Stimulated activated CD8-positive, alpha-beta memory T cell treated with anti-CD3 and anti-CD28 coated beads, Interleukin-2, amount 100 ng/mL, for 1 hour (primary cell): ENCODE measurements around the gene DHRSX.
"Not testable (repeated sequence)": the region's sequence is repeated elsewhere in the genome, so short reads cannot be mapped to it uniquely, and the experiment has no call there.

Experiments
- DNase-seq, 2 donors: peaks; one replicate each; pipeline ENCODE4 v3.0.0-alpha.2; 2020; ENCODE audit warnings: low read depth in 2 of 2

Gene DHRSX

DNA sequence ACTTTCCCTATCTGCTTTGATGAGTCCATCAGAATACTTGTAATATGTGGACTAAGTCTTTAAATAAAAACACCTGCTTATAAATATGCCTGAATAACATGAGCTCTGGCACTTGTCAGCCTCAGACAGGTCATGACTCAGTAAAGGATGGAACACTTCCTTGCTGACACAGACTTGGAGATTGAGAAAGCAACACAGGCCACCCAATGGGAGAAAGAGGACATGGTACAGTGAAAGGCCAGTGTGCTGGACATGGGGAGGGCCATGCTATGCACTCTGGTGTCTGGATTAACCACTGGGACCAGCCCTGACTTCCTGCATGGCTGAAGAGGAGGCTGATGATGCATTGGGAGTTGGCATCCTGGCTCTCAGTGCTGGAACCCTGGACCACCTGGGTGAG is 149.5 kb downstream of the DHRSX start:
- DNase-seq: no peak

DNA sequence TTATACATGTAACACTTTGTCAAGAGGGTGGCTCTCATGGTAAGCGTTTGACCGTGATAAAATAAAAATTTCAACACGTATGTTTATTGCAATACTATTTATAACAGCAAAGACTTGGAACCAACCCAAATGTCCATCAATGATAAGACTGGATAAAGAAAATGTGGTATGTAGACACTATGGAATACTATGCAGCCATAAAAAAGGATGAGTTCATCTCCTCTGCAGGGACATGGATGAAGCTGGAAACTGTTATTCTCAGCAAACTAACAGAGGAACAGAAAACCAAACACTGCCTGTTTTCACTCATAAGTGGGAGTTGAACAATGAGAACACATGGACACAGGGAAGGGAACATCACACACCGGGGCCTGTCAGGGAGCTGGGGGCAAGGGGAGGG is 150.1 kb downstream of the DHRSX start:
- DNase-seq: not testable (repeated sequence)

- not testable (repeated sequence) for DNase-seq
Measured at GRCh38 chrX:2350036-2350435, 150.7 kb downstream of the DHRSX start.

GRCh38 chrX:2348211-2348610 is 152.6 kb downstream of the DHRSX start:
- DNase-seq: no peak

- no peak for DNase-seq
Measured at GRCh38 chrX:2346158-2346557, 154.6 kb downstream of the DHRSX start.

GRCh38 chrX:2345562-2345961 is 155.2 kb downstream of the DHRSX start:
- no peak for DNase-seq

- no peak for DNase-seq
Measured at GRCh38 chrX:2343413-2343812, 157.4 kb downstream of the DHRSX start.

- no peak for DNase-seq
Measured at GRCh38 chrX:2342874-2343273, 157.9 kb downstream of the DHRSX start.

DNA sequence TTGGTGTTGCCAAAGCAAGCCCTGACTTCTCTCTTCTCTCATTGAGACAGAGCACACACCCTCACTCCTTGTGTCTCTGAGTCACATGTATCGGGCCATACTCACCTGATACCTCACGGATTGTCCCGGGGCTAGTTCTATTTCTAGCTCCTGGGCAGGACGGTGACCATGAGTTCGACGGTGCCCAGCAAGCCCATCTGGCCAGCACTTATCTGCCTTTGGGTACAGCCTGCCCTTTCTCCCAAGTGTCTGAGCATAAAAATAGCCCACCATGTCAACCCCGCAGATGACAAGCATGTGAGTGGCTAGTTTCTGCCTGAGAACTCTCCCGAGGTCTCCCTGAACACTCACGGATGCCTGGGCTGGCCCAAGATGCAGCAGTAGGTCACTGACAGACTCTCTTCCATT is 158.5 kb downstream of the DHRSX start:
- DNase-seq: no peak

DNA sequence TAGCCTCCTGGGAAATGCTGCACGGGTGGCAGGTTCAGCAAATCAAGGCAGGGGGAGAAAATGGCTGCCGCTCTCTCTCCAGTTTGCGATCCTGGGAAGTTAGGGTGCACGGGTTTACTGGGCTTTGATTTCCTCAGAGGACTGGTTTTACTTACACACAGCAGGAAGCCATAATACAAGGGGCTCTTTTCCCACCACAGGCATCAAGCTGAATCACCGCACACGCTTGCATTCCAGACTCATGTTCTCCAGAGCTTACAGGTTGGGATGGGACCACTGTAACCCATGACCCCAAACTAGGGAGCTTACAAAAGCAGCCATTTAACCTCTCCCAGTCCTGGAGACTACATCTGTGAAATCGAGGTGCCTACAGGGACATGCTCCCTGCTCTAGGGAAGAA is 159.8 kb downstream of the DHRSX start:
- DNase-seq: no peak

DNA sequence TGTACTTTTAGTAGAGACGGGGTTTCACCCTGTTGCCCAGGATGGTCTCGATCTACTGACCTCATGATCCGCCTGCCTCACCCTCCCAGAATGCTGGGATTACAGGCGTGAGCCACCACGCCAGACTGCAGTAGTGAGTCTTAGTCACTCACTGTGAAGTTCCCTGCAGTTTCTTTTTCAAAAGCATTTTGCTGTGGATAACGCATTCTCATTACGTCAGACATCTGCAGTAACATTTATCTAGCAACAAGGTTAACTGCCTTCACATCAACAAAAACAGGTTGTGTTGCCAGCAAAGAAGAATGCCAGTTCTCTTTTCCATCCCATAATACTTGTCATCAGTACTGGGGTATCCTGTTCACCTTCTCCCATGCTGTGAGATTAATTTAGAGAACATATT is 164.6 kb downstream of the DHRSX start:
- no peak for DNase-seq

GRCh38 chrX:2334237-2334636 is 166.5 kb downstream of the DHRSX start:
- no peak for DNase-seq

DNA sequence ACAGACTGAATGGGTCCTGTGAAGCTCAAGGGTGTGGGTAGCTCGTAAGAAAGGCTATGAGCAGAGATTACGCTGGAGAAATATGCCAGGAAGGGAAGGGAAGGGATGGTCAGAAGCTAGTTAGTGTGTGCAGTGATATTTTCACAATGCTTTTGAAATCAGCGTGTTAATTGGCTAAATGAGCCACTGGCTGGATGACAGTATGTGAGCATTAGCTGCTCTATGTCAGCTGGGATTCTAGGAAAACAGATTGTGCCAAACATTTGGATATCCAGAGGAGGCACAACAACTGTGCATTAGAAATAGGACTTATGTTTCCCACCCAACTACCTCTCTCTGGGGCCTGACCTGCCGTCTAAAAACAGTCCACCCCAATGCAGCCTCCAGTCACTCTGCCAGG is 168.5 kb downstream of the DHRSX start:
- no peak for DNase-seq

DNA sequence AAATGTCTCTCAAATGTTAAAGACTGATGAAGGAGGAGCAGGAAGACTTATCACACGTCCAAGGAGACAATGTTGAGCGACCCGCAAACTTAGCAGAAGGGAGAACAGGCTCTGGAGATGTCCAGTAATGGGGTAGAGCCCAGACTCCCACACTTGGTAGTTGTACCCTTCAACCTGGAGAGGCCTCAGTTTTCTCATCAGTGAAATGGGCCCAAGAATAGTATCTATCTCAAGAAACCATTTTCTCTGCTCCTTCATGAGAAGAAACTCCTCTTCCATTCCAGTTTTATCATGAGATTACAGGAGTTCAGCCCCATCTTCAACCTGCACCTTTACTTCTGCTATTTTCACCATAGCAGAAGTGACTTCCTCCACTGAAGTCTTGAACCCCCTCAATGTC is 169.9 kb downstream of the DHRSX start:
- DNase-seq: no peak

GRCh38 chrX:2330487-2330886 is 170.3 kb downstream of the DHRSX start:
- no peak for DNase-seq

- DNase-seq: no peak
Measured at GRCh38 chrX:2327423-2327822, 173.4 kb downstream of the DHRSX start.

DNA sequence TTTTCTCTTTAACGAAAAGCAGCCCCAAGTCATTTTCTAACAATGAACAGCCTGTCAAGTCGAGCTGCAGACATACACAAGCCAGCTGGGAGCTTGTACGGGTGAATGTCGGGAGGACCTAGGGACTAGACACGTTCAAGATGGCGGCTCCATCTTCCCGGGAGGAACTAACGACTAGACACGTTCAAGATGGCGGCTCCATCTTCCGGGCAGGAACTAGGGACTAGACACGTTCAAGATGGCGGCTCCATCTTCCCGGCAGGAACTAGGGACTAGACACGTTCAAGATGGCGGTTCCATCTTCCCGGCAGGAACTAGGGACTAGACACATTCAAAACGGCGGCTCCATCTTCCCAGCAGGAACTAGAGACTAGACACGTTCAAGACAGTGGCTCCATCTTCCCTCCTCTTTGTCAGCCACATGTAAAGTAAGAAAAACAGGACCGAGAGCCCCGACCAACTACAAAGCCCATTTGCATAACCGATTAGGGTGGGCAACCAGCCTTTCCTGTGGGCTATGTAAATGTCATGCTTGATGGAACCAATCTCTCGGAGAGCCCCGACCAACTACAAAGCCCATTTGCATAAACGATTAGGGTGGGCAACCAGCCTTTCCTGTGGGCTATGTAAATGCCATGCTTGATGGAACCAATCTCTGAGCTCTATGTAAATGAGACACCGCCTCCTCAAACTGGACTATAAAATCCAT is 175.5 kb downstream of the DHRSX start:
- DNase-seq: no peak

- no peak for DNase-seq
Measured at GRCh38 chrX:2324151-2324550, 176.6 kb downstream of the DHRSX start.

- no peak for DNase-seq
Measured at GRCh38 chrX:2321411-2321810, 179.4 kb downstream of the DHRSX start.

DNA sequence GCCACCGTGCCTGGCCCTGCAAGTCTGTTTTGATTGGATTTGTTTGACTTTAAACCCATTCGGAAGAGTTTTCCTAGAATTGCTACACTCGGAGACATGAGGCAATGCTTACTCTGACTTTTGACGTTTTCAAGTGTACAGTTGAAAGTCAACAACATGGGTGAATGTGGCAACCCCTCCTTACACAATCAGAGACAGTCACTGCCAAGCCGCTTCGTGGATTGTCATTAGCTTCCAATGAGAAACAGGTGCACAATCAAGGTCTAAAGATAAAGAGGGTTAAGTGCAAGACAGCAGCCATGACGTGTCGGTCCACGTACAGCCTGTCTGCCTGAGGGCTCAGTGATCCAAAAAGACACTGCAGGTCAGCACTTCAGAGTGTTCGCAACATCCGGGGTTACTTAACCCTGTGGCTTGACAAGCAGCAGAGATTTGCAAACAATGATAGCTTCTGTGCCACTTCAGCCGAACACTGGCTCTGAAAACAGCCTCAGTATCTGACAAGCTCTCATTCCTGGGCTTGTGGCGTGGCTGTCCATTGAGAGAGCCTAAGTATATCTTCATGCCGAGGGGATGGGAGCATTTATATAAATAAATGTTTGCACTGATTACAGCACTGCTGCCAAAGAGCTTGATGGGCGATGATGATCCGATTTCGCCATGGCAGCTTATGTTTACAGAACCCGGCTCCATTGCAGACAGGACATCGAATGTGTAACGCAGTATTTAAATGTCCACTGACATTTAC is 180.0 kb downstream of the DHRSX start:
- no peak for DNase-seq

DNA sequence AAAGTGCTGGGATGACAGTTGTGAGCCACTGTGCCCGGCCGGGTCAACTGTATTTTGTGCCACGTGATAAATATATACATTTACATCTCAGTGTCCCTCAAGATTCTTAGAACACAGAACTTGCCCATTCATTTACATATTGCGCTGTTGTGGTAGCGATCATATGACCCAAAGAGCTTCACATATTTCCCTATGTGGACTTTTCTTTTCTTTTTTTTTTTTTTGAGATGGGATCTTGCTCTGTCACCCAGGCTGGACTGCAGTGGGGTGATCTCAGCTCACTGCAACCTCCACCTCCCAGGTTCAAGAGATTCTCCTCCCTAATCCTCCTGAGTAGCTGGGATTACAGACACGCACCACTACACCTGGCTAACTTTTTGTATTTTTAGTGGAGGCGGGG is 180.7 kb downstream of the DHRSX start:
- DNase-seq: no peak

GRCh38 chrX:2318371-2318770 is 182.4 kb downstream of the DHRSX start:
- DNase-seq: no peak

DNA sequence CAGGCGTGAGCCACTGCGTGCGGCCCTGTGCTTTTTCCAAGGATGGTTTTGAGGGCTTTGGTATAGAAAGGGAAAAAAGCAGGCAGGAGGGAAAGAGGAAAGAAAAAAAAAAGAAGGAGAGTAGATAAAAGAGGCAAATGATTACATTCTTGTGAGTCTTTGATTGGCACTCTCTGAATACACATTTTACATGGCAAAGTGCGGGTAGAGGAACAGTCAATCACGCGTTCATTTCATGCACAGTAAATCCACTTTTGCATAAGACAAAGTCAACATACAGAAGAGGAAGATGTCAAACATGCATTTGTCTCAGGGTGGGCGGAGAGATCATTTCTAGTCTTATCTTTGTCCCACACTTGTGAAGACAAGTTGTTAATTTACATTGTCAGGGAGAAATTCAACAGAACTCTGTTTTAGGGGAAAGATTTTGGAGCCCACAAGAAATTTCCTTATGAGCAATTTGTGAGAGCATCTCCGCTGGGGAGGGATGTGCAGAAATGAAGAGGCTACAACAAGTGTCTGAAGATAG is 183.2 kb downstream of the DHRSX start:
- no peak for DNase-seq
